HuH-7 (cell line): Measurements from ENCODE around the gene IL34.
"Not testable (repeated sequence)": the region's sequence is repeated elsewhere in the genome, so short reads cannot be mapped to it uniquely, and the experiment has no call there.

Source experiments
- DNase-seq: peaks from one replicate; pipeline ENCODE4 v3.0.0; 2011; ENCODE audit warnings: low spot score

Gene IL34

GRCh38 chr16:70632273-70632672, 14.1 kb upstream of the IL34 start:
- no peak for DNase-seq

- not testable (repeated sequence) for DNase-seq
Measured at GRCh38 chr16:70633617-70634016, 12.7 kb upstream of the IL34 start.

GRCh38 chr16:70634861-70635260, 11.5 kb upstream of the IL34 start:
- DNase-seq = no peak

DNA sequence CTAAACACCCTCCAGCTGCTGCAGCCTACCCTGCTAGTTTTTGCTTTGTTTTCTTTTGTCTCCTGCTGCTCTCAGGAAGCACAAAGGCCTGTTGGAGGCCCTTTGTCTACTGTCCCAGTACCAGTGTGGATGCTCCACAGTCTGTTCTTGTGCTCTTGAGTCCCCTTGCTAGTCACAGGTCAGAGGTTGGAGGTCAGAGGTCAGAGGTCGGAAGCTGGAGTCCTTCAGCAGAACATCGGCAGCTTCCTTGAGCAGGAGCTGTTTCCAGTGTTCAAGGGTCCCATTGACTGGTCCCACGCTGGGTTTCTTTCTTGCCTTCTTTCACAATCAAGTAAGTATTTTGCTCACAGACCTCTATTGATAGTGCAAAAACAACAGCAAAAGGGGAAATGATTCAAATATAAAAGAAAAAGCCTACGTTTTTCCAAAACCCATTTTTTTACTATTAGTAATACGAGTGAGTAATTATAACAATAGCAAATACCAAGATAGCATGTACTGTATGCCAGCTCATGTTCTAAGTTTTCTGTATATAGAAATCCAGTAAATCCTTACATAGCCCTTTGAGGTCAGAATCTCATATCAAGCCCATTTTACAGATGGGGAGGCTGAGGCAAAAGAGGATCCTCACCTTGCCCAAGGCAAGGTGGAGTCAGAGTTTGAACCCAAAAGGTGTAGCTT, 10.9 kb upstream of the IL34 start:
- DNase-seq = no peak

- no peak for DNase-seq
Measured at GRCh38 chr16:70638814-70639792, 7.3 kb upstream of the IL34 start.

- DNase-seq = no peak
Measured at GRCh38 chr16:70642633-70643032, 3.7 kb upstream of the IL34 start.

DNA sequence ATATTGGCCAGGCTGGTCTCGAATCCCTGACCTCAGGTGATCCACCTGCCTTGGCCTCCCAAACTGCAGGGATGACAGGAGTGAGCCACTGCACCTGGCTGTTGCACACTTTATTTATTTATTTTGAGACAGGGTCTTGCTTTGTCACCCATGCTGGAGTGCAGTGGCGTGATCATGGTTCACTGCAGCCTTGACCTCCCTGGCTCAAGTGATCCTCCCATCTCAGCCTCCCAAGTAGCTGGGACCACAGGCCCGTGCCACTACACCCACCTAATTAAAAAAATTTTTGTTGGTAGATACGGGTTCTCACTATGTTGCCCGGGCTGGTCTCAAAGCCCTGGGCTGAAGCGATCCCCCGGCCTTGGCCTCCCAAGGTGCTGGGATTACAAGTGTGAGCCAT, 3.1 kb upstream of the IL34 start:
- not testable (repeated sequence) for DNase-seq

DNA sequence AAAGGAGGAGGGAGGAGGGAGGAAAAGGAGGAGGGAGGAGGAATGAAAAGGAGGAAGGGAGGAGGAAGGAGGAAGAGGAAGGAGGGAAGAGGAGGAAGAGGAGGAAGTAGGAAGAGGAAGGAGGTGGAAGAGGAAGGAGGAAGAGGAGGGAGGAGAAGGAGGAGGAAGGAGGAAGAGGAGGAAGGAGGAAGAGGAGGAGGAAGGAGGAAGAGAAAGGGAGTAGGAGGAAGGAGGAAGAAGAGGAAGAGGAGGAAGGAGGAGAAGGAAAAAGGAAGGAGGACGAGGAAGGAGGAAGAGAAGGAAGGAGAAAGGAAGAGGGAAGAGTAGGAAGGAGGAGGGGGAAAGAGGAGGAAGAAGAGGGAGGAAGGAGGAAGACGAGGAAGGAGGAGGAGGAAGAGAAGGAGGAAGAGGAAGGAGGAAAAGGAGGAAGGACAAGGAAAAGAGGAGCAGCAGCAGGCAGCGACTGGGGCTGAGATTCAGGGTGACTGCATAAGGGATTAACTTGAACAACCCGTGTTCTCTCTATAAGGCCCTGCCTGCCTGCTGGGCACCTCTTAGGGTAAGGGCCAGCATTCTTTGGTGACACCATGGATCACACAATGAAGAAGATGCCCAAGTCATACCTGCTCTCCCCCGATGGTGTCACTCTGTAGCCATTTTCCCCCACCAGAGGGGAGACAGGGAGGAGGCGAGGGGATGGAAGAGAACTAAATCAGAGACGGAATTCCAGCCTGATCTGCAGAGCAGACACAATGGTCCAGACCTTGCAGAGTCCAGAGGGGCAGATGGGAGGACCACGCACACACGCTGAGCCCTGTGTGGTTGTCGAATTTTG, 1.4 kb upstream of the IL34 start:
- no peak for DNase-seq

- no peak for DNase-seq
Measured at GRCh38 chr16:70647441-70648359, 1.3 kb downstream of the IL34 start.

DNA sequence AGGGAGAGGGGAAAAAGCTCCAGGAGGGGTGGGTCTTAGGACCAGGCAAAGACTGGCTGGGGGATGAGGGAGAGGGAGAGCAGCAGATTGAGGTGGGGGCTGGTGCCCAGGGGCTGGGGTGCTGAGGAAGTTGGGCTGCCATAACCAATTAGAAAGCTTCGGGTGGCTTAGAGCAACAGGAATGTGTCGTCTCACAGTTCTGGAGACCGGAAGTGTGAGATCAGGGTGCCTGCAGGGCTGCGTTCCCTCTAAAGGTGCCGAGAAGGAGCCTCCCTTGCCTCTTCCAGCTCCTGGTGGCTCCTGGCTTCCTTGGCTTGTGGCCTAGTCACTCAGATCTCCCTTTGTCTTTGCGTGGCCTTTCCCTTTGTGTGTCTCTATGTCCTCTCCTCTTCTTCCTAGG, 2.2 kb downstream of the IL34 start:
- DNase-seq = no peak

DNA sequence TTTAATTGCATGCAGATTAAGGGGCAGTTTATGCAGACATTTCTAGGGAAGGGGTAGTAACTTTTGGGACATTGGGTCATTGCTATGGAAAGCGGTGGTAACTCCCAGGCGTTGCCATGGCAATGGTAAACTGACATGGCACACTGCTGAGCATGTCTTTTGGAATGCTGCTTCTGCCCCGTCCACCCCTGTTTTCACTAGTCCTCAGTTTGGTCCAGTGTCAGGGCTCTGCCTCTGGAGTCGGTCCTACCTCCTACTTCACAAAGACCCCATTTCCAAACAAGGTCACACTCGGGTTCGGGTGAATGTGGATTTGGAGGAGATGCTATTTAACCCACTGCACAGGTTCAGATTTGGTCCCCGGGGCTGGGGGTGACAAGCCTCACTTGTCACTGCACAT, 2.9 kb downstream of the IL34 start:
- no peak for DNase-seq

DNA sequence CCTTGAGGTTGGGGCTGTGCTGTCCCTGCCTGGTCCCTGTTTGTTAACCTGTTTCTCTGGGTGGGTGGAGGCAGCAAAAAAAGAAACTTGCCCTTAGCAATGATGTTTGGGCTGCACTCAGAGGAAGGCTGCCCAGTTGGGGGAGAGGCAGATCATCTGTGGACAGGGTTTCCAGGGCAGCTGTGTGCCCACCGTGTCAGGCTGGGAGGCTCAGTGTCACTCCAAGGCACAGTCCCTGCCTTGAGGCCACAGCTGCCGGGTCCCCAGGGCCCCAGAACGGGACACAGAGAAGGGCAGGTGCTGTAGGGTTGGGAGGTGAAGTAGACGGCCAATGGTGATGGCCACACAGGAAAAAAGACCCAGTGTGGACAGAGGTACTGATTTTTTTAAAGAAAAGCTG, 3.9 kb downstream of the IL34 start:
- no peak for DNase-seq

- DNase-seq = no peak
Measured at GRCh38 chr16:70651524-70651923, 5.2 kb downstream of the IL34 start.

GRCh38 chr16:70652322-70652721, 6.0 kb downstream of the IL34 start:
- DNase-seq = no peak

- no peak for DNase-seq
Measured at GRCh38 chr16:70653406-70653805, 7.0 kb downstream of the IL34 start.

DNA sequence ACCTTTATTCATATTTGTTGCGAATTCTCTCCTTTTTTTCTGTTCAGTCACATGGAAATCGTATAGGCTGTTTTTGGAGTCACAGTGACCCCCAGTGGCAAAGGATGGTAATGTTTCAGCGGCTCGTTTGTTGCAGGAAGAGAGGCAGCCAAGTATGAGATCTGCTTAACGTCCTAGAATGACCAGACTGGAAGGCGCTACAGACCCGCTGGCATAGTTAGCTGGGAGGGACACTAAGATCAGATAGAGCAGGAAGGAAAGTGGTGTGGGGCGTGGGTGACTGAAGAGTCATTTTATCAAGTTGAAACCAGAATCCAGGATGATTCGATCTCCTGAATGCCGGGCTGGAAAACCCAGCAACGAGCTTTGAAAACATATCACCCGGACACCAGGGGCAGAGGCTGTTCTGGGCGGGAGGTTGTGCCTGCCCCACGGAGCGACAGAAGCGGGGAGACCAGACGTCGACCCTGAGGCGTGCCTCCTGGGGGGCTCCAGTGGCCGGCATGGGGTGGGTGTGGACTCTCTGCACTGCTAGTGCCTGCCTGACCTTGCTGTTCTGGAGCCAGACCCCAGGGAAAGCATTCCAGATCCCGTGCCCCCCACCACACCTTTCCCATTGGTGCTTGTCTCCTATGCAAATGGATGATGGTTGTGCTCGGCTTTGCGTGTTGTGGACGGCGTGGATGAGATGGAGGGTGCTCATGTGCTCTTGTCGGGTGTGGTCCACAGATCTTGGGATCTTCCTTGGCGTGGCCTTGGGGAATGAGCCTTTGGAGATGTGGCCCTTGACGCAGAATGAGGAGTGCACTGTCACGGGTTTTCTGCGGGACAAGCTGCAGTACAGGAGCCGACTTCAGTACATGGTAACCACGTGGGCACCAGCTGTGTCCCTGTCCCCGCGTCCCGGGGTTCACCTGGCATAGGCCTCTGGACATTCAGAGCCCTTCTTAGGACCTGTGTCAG, 7.7 kb downstream of the IL34 start:
- peak; percentile 82 for DNase-seq

DNA sequence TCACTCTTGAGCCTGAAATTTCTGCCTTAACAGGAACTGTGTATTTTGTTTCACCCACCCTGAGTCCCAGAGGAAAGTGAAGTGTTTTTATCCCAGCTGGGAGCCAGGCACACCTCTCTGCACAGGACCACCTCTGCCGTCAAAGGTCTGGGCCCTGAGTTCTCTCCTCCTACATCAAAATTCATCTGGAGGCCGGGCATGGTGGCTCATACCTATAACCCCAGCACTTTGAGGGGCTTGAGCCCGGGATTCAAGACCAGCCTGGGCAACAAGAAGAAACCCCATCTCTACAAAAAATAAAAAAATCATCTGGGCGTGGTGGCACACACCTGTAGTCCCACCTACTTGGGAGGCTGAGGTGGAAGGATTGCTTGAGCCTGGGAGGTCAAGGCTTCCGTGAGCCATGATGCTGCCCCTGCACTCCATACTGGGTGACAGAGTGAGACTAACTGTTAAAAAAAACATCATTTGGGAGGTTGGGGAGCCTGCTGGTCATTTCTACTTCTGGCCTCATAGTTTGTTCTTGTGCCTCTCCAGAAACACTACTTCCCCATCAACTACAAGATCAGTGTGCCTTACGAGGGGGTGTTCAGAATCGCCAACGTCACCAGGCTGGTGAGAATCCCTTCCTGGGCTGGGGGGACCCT, 9.8 kb downstream of the IL34 start:
- no peak for DNase-seq

- DNase-seq = peak; percentile 50
Measured at GRCh38 chr16:70656712-70657263, 10.4 kb downstream of the IL34 start.

- DNase-seq = no peak
Measured at GRCh38 chr16:70657956-70658355, 11.6 kb downstream of the IL34 start.
